HG03469 (cell line): ENCODE results near the gene STAG1.
"Not testable (repeated sequence)": the region's sequence is repeated elsewhere in the genome, so short reads cannot be mapped to it uniquely, and the experiment has no call there.

Experiments used
- ATAC-seq: cut with Tn5 transposase; IDR thresholded peaks from one replicate; pipeline ENCODE4 v1.9.1; 2021; ENCODE audit warnings: mild to moderate bottlenecking, moderate library complexity, moderate number of reproducible peaks; ENCODE audit not compliant: unreplicated experiment

The STAG1 gene

GRCh38 chr3:136432685-136433084 lies 319.5 kb downstream of the STAG1 start:
- no peak for ATAC-seq

GRCh38 chr3:136428167-136428566 lies 324.0 kb downstream of the STAG1 start:
- no peak for ATAC-seq

GRCh38 chr3:136427236-136427635 lies 324.9 kb downstream of the STAG1 start:
- ATAC-seq = no peak

- no peak for ATAC-seq
Observed at GRCh38 chr3:136414476-136414875, 337.7 kb downstream of the STAG1 start.

GRCh38 chr3:136412307-136412706 lies 339.9 kb downstream of the STAG1 start:
- ATAC-seq = no peak

GRCh38 chr3:136409549-136409948 lies 342.6 kb downstream of the STAG1 start:
- no peak for ATAC-seq

GRCh38 chr3:136404056-136404455 lies 348.1 kb downstream of the STAG1 start:
- ATAC-seq = no peak

- ATAC-seq = no peak
Observed at GRCh38 chr3:136396916-136397315, 355.3 kb downstream of the STAG1 start.

GRCh38 chr3:136390574-136390973 lies 361.6 kb downstream of the STAG1 start:
- ATAC-seq = no peak

- ATAC-seq = no peak
Observed at GRCh38 chr3:136387031-136387430, 365.1 kb downstream of the STAG1 start.

- ATAC-seq = peak; percentile 79
Observed at GRCh38 chr3:136385457-136385856, 366.7 kb downstream of the STAG1 start.

- no peak for ATAC-seq
Observed at GRCh38 chr3:136381051-136381450, 371.1 kb downstream of the STAG1 start.

- no peak for ATAC-seq
Observed at GRCh38 chr3:136380530-136380929, 371.6 kb downstream of the STAG1 start.

- ATAC-seq = no peak
Observed at GRCh38 chr3:136378011-136378410, 374.2 kb downstream of the STAG1 start.

- ATAC-seq = no peak
Observed at GRCh38 chr3:136377508-136377907, 374.7 kb downstream of the STAG1 start.

GRCh38 chr3:136375800-136376199 lies 376.4 kb downstream of the STAG1 start:
- ATAC-seq = not testable (repeated sequence)

GRCh38 chr3:136366289-136366688 lies 385.9 kb downstream of the STAG1 start:
- no peak for ATAC-seq

- ATAC-seq = peak; percentile 64
Observed at GRCh38 chr3:136353461-136353860, 398.7 kb downstream of the STAG1 start.

GRCh38 chr3:136351905-136352304 lies 400.3 kb downstream of the STAG1 start:
- ATAC-seq = no peak

GRCh38 chr3:136351351-136351750 lies 400.8 kb downstream of the STAG1 start:
- ATAC-seq = no peak

- ATAC-seq = no peak
Observed at GRCh38 chr3:136350557-136350956, 401.6 kb downstream of the STAG1 start.

GRCh38 chr3:136350132-136350531 lies 402.0 kb downstream of the STAG1 start:
- ATAC-seq = no peak

- no peak for ATAC-seq
Observed at GRCh38 chr3:136346486-136346885, 405.7 kb downstream of the STAG1 start.
